Measurements from ENCODE around the gene KDF1.

KDF1 gene

DNA sequence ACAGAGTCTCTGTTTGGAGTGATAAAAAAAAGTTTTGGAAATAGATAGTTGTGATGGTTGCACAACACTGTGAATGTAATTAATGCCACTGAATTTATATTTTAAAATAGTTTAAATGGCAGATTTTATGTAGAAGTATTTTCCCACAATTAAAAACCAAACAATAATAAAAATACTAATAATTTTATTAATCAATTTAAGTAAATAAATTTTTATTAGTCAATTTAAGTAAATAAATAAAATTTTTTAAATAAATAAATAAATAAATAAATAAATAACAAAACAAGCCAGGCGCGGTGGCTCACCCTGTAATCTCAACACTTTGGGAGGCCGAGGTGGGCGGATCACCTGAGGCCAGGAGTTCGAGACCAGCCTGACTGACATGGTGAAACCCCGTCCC lies 4.9 kb upstream of the KDF1 start:
- Mint-ChIP-seq H3K4me3 (no peak overlapping the region), H3K9me3 (no peaks in the 10 kb centered on the region), H3K27ac (no peak overlapping the region), H3K4me1 (peaks cover 12% of the 10 kb centered on the region), H3K36me3 (ENCODE audit: low read depth) (no peaks in the 10 kb centered on the region), H3K27me3 (ENCODE audit: low read depth, poor library complexity) (peaks cover 83% of the 10 kb centered on the region)
- TF ChIP-seq, protein P1, sequence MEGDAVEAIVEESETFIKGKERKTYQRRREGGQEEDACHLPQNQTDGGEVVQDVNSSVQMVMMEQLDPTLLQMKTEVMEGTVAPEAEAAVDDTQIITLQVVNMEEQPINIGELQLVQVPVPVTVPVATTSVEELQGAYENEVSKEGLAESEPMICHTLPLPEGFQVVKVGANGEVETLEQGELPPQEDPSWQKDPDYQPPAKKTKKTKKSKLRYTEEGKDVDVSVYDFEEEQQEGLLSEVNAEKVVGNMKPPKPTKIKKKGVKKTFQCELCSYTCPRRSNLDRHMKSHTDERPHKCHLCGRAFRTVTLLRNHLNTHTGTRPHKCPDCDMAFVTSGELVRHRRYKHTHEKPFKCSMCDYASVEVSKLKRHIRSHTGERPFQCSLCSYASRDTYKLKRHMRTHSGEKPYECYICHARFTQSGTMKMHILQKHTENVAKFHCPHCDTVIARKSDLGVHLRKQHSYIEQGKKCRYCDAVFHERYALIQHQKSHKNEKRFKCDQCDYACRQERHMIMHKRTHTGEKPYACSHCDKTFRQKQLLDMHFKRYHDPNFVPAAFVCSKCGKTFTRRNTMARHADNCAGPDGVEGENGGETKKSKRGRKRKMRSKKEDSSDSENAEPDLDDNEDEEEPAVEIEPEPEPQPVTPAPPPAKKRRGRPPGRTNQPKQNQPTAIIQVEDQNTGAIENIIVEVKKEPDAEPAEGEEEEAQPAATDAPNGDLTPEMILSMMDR (IDR thresholded peaks at IDR 0.05): no peak
- no peak for DNase-seq

DNA sequence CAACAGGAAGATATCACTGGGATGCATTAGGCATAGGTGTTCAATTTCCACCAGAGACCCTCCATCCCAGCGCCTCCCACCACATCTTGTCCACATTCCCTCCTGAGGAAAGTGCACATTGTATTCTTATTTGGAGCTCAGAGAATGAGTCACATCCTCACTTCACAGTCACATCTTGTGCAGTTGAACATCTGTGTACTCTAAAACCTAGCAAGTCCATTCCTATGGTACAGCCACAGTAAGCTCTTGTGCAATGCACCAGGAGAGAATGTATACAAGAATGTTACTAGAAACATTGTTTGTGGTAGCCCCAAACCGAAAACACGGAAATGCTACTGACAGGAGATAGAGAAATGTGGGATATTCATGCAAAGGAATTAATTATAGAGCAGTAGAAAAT lies 1.6 kb upstream of the KDF1 start:
- Mint-ChIP-seq H3K9me3 (peaks cover 4% of the 10 kb centered on the region), H3K27me3 (ENCODE audit: low read depth, poor library complexity) (peaks cover 93% of the 10 kb centered on the region), H3K36me3 (ENCODE audit: low read depth) (peaks cover 3% of the 10 kb centered on the region), H3K4me1 (peaks cover 10% of the 10 kb centered on the region), H3K4me3 (no peak overlapping the region), H3K27ac (no peak overlapping the region)
- TF ChIP-seq, protein P1 (IDR thresholded peaks at IDR 0.05): no peak
- DNase-seq: no peak

DNA sequence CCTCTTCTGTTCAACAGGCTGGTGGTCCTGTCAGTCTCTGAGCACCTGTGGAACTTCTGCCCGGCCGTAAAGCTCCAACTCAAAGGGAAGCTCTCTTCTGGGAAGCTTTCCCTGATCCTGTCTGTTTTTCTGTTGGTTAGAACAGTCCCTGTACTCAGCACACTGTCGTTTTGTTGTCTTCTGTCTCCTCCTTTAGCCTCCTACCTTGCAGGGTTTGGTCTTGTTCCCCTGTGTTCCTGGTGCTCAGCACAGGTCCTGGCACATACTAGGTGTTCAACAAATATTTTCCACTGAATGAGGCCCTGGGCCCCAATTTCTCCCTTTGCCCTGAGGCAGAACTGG lies 328 bp upstream of the KDF1 start:
- no peak overlapping the region for H3K27ac Mint-ChIP-seq
- DNase-seq: no peak
- peaks cover 94% of the 10 kb centered on the region for H3K27me3 Mint-ChIP-seq (ENCODE audit: low read depth, poor library complexity)

GRCh38 chr1:26959270-26959669 lies 998 bp downstream of the KDF1 start:
- peaks cover 98% of the 10 kb centered on the region for H3K27me3 Mint-ChIP-seq (ENCODE audit: low read depth, poor library complexity)
- H3K4me1 Mint-ChIP-seq: peaks cover 6% of the 10 kb centered on the region
- H3K9me3 Mint-ChIP-seq: peaks cover 11% of the 10 kb centered on the region
- peak overlapping the region; percentile 62 for H3K4me3 Mint-ChIP-seq
- DNase-seq: no peak
- TF ChIP-seq, protein P1 (IDR thresholded peaks at IDR 0.05): no peak
- H3K27ac Mint-ChIP-seq: no peak overlapping the region
- peaks cover 3% of the 10 kb centered on the region for H3K36me3 Mint-ChIP-seq (ENCODE audit: low read depth)

More for the DNA sequence above, 328 bp upstream of the KDF1 start:
- Mint-ChIP-seq H3K9me3 (peaks cover 11% of the 10 kb centered on the region), H3K4me3 (peak overlapping the region; percentile 83), H3K4me1 (peaks cover 6% of the 10 kb centered on the region), H3K36me3 (ENCODE audit: low read depth) (peaks cover 3% of the 10 kb centered on the region)
- TF ChIP-seq, protein P1 (IDR thresholded peaks at IDR 0.05): no peak

- Mint-ChIP-seq H3K9me3 (peaks cover 11% of the 10 kb centered on the region), H3K4me3 (no peak overlapping the region), H3K4me1 (peaks cover 6% of the 10 kb centered on the region), H3K27me3 (ENCODE audit: low read depth, poor library complexity) (peaks cover 83% of the 10 kb centered on the region), H3K36me3 (ENCODE audit: low read depth) (peaks cover 3% of the 10 kb centered on the region), H3K27ac (no peak overlapping the region)
- TF ChIP-seq, protein P1 (IDR thresholded peaks at IDR 0.05): no peak
- no peak for DNase-seq
Measured at GRCh38 chr1:26957306-26957705, 3.0 kb downstream of the KDF1 start.

GRCh38 chr1:26956321-26956720 lies 3.9 kb downstream of the KDF1 start:
- H3K27me3 Mint-ChIP-seq (ENCODE audit: low read depth, poor library complexity): peaks cover 77% of the 10 kb centered on the region
- TF ChIP-seq, protein P1 (IDR thresholded peaks at IDR 0.05): no peak
- H3K4me3 Mint-ChIP-seq: no peak overlapping the region
- H3K36me3 Mint-ChIP-seq (ENCODE audit: low read depth): peaks cover 3% of the 10 kb centered on the region
- H3K27ac Mint-ChIP-seq: no peak overlapping the region
- peaks cover 11% of the 10 kb centered on the region for H3K9me3 Mint-ChIP-seq
- peaks cover 6% of the 10 kb centered on the region for H3K4me1 Mint-ChIP-seq
- no peak for DNase-seq
